OCI-LY1 (cell line): ENCODE results near the gene ASTL.

Experiments
- EZH2 ChIP-seq: fragments of 200-600 bp; sonication (generic), shearing (Covaris generic); IDR thresholded peaks from 2 replicates; pipeline ENCODE4 v1.8.0; 2017; ENCODE audit warnings: borderline replicate concordance, mixed run types, mild to moderate bottlenecking, antibody characterized with exemption, low read length, moderate library complexity, mixed read lengths
- TF ChIP-seq, protein P1 (sequence below): fragments of 200-600 bp; sonication (generic), shearing (Covaris generic); IDR thresholded peaks from 2 replicates; pipeline ENCODE4 v1.5.1; 2017; ENCODE audit warnings: mild to moderate bottlenecking, antibody characterized with exemption, low read length, moderate library complexity, mixed read lengths

DNA sequence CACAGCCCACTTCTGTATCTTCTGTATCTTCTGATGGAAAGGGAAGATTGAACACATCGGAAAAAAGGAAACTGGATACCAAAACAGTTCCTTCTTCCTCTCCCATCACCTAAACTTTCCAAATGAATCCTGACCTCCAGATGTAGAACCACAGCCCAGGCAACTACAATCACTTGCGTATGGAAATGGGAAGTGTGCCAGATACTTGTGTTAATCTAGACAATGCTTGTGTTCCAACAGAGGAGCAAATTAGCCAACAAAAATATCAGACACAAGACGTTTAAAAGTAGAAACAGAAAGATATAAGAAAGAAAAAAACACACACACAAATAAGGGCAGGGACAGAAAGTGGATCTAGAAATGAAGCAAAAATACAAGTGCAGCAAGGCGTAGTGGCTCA is 38.4 kb upstream of the ASTL start:
- TF ChIP-seq, protein P1, sequence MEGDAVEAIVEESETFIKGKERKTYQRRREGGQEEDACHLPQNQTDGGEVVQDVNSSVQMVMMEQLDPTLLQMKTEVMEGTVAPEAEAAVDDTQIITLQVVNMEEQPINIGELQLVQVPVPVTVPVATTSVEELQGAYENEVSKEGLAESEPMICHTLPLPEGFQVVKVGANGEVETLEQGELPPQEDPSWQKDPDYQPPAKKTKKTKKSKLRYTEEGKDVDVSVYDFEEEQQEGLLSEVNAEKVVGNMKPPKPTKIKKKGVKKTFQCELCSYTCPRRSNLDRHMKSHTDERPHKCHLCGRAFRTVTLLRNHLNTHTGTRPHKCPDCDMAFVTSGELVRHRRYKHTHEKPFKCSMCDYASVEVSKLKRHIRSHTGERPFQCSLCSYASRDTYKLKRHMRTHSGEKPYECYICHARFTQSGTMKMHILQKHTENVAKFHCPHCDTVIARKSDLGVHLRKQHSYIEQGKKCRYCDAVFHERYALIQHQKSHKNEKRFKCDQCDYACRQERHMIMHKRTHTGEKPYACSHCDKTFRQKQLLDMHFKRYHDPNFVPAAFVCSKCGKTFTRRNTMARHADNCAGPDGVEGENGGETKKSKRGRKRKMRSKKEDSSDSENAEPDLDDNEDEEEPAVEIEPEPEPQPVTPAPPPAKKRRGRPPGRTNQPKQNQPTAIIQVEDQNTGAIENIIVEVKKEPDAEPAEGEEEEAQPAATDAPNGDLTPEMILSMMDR, result no peak
- TF ChIP-seq EZH2, result no peak
